GM18909 (cell line): Measurements from ENCODE around the gene ZNF536.
"Not testable (repeated sequence)": the region's sequence is repeated elsewhere in the genome, so short reads cannot be mapped to it uniquely, and the experiment has no call there.

Experiments
- ATAC-seq: cut with Tn5 transposase; IDR thresholded peaks from one replicate; pipeline ENCODE4 v1.9.1; 2021; ENCODE audit warnings: mild to moderate bottlenecking; ENCODE audit not compliant: unreplicated experiment, poor library complexity

Gene ZNF536

GRCh38 chr19:30467239-30467638 lies 95.1 kb downstream of the ZNF536 start:
- ATAC-seq: no peak

DNA sequence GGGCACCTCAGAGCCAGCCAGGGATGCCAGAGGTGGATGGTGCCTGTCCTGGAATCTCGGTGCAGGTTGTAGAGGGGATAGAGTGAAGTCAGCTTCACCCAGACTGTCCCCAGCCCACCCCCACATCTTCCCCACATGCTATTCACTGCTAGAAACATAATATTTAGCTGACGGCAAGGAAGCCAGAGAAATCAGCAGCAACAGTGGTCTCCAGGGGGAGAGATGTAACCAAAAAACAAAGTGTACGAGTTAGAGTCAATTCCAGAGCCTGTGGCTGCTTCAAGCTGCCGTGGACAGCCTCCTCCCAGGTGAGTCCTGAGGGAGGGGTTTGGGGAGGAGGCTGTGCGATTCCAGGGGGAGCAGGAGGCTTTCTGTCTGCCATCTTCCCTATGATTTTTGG lies 97.6 kb downstream of the ZNF536 start:
- no peak for ATAC-seq

DNA sequence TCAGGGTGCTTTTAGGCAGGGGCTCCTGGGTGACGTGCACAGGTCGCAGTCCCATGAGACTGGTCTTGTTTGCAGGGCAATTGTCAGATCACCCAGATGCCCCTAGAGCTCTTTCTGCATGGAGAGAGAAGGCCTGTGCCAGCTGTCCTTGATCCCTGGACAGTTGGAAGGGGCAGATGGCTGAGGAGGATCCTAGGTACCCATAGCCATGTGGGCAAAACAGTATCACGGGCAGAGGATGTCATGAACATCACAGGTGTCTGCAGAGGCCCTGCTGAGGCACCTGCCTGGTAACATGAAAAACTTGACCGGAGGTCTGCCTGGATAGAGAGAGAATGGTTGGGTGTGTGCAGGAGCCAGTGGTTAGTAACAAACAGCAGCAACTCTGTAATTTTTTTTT lies 99.3 kb downstream of the ZNF536 start:
- no peak for ATAC-seq

DNA sequence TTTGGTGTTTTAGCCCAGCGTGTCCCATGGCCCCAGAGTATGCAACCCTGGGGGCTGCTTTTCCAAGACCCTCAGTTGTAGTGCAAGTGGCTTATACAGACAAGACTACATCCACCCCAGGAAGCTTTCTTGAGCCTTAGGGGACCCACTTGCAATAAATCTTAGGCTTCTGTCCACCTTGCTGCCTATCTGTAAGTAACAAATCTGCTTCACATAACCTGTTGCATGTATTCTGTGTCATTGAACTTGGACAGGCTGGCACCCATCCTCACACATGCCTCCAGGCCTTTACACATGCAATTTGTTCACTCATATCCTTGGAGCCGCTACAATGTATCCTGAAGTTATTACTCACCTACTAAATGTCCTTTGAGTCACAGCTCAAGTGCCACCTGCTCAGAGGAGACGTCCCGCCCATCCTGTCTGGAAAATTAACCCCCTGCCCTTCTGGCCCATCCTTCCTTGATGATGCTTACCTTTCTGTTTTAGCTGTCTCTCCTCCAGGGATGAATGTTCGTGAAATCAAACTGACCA lies 101.2 kb downstream of the ZNF536 start:
- no peak for ATAC-seq

DNA sequence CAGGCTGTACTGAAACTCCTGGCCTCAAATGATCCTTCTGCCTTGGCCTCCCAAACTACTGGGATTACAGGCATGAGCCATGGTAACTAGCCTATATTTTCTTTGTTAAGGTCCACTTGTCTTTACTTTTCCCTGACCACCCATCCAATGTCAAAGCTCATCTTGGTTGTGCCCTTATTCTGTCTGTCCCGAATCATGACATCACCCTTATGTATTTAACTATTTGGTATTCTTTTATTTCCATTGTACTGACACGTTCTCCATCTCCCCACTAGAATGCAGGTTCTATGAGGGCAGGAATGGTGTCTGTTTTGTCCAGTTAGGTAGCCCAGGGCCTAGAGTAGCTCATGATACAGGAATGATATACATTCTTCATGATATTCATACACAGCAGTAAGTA lies 104.8 kb downstream of the ZNF536 start:
- ATAC-seq: no peak

- no peak for ATAC-seq
Observed at GRCh38 chr19:30479231-30479630, 107.0 kb downstream of the ZNF536 start.

- ATAC-seq: no peak
Observed at GRCh38 chr19:30480097-30480496, 107.9 kb downstream of the ZNF536 start.

GRCh38 chr19:30481063-30481462 lies 108.9 kb downstream of the ZNF536 start:
- ATAC-seq: no peak

- no peak for ATAC-seq
Observed at GRCh38 chr19:30481823-30482222, 109.6 kb downstream of the ZNF536 start.

GRCh38 chr19:30482956-30483355 lies 110.8 kb downstream of the ZNF536 start:
- ATAC-seq: no peak

- not testable (repeated sequence) for ATAC-seq
Observed at GRCh38 chr19:30486250-30486649, 114.1 kb downstream of the ZNF536 start.

DNA sequence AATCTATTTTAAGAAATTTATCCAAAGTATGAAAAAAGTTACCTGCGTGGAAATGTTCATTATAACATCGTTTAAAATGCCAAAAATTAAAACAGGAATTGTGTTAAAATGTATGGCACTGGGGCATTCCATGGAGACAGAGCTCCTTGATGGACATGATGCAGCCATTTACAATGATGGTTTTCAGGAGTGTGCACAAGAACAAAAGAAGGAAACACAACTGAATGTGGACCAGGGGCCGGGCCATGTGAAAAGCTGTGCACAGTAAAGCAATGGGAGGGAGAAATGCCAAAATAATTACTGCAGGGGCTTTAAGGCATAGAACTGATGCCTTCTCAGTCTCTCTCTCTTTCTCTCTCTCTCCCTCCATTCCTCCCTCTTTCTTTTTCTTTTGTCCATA lies 115.0 kb downstream of the ZNF536 start:
- ATAC-seq: no peak

GRCh38 chr19:30488191-30488590 lies 116.0 kb downstream of the ZNF536 start:
- no peak for ATAC-seq

GRCh38 chr19:30490760-30491159 lies 118.6 kb downstream of the ZNF536 start:
- ATAC-seq: no peak

DNA sequence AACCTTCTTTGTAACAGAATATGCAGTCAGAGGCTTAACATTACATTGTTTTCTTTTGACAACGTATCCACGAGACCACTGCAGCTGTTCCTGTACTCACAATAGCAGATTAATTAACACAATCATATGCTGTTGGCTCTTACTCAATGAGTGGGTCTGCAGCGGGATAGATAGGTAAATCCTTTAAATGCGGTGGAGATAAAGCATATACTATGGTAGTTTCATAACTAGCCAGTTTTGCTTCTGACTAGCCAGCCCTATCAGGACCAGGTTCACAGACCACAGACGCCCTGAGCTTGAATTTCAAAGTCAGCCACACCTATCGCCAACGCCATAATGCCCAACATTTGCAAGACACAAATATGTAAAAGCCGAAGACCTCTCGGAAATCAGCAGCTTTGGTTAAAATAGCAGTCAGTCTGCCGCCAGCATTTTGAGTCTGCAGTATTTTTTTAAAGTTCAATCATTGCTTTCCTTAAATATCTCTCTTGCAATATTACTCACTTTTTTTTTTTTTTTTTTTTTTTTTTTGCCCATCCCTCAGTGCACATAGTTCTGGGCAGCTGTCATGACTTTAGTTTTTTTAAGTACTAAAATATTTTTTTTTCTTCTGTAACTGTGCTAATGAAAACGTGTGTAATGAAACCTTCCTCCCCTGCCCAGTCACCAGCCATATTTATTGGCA lies 120.5 kb downstream of the ZNF536 start:
- no peak for ATAC-seq

DNA sequence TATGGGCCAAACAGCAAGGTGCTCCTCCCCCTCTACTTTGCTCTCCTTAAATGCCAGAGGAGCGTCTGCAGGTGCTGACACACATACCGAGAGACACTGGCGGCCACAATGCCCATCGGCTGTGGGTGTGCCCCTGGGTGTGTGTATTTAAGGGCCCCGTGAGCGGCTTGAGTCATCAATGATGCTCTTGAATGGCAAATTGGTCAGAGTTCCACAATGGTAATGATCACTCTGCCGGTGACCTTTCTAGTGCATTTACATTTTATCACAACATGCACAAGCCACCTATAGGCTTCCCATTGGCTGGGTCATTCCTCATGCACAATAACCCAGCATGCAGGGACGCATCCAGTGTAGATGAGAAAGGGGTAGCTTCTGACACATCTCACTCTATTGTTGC lies 124.8 kb downstream of the ZNF536 start:
- no peak for ATAC-seq

GRCh38 chr19:30498085-30498484 lies 125.9 kb downstream of the ZNF536 start:
- not testable (repeated sequence) for ATAC-seq

DNA sequence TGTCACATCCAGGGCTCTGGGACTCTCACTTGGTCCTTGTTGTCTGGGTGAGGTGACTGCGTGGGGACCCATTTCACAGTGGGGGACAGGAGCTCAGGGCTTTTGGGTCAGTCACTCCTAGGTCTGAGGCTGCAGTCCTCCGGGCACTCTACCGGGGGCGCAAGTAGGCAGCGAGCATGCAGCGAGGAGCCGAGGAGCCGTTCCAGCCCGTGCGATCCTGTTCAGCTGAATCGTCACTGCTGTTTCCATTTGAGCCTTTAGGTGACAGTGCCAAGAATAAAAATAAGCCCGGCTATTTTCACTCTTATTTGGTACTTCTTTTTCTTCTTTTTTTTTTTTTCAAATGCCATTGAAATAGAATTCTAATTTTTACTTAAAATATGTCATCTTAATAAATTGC lies 126.5 kb downstream of the ZNF536 start:
- no peak for ATAC-seq

- no peak for ATAC-seq
Observed at GRCh38 chr19:30504272-30504671, 132.1 kb downstream of the ZNF536 start.

DNA sequence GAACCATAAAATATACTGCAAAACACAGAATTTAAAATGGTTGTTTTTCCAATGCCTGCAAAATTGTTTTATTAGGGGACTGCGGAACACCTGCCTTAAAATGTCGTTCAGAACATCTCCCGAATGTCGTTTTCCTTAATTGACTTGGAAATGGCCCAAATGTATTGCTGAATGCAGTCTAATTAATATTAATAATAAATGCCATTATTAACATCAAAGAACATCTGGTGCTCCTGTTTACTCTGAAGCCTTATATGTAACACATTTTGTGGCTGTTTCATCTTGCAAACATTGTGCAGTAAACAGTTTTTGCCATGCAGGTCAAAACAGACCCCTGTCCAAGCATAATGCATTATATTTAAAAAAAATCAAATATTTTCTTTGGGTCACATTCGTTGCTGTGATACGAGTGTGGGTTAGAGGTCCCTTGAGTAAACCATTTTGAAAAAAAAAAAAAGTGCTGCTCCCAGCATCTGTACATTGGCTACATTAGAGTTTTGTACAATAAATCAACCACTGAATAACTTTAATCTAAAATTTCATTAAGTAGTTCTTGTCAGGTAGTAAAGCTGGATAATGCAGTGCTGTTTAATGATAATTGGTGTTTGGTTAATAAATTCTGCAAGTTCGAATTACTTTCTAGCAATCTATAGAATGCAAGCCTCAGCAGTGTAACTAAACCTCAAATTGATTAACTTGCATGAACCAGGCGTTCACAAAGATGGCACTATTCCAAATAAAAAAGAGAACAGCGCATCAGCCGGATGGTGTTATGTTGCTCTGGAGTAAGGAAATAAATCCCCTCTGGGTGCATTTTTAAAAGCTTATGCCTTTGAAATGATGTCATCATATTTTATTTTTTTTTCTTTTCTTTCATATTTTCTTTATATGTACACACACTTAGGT lies 140.2 kb downstream of the ZNF536 start:
- ATAC-seq: no peak

- ATAC-seq: no peak
Observed at GRCh38 chr19:30513082-30513411, 140.9 kb downstream of the ZNF536 start.

DNA sequence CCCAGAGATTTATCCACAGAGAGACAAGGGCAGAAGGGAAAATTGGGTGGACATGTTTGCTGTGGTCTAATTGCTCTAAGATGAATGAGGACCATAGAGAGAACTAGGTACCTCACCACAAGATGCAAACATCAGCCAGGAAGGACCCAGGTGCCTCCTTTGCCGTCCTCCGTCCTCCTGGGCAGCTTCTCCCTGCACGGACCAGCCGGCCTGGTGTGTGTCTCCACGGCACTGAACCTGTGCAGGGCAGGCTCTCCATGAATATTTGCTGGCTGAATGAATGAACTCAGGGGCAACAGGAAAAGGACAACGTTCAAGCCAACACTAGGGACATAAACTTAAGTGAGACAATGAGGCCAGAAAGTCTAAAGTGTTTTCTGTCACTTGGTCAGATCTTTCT lies 143.9 kb downstream of the ZNF536 start:
- no peak for ATAC-seq
